ENCODE results near the gene SLC49A3. TPM values are rescaled to one million over a fixed set of nuclear protein-coding genes. Genes with fewer than 3 reads are reported as not detected.

Gene SLC49A3
- total RNA-seq, 1 experiment from 2014 or later, result 5.5 TPM

DNA sequence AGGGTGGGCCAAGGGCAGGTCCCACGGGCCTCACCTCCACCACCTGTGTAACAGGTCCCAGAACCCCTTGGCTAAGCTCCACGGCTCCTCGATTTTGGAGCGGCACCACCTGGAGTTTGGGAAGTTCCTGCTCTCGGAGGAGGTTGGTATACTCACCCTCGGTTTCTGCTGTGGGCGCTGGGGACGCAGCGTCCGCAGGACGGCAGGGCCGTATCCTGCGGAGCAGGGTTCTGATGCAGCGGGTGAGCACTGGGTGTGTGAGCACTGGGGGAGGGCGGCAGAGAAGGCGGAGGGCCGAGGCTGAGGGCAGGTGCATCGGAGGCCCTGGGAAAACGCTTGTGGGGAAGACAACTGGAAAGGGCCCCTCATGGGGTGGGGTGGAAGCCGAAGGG lies 25.9 kb downstream of the SLC49A3 start:
- Histone ChIP-seq H3K4me3 (replicated peaks in 1 of 2; ENCODE audit: low read depth in 1 of 2, low read length in 2 of 2) (no peak overlapping the region), H3K4me2 (ENCODE audit: low read length) (no peak overlapping the region), H3K27me3 (ENCODE audit: insufficient read depth, low read length) (no peaks in the 10 kb centered on the region), H3K9me3 (ENCODE audit: control insufficient read depth in 1 of 2, insufficient read depth in 1 of 2, low read depth in 1 of 2, low read length in 2 of 2) (no peaks in the 10 kb centered on the region), H4K20me1 (ENCODE audit: insufficient read depth) (no peaks in the 10 kb centered on the region), H3K4me1 (ENCODE audit: control insufficient read depth in 1 of 2, insufficient read depth in 2 of 2, low read length in 2 of 2) (no peaks in the 10 kb centered on the region), H3K9me2 (ENCODE audit: insufficient read depth) (no peaks in the 10 kb centered on the region), H3K36me3 (ENCODE audit: control insufficient read depth in 1 of 2, insufficient read depth in 2 of 2, low read length in 2 of 2) (no peaks in the 10 kb centered on the region), H3K79me2 (ENCODE audit: insufficient read depth, low read length) (no peaks in the 10 kb centered on the region), H3K27ac (ENCODE audit: low read depth, low read length) (no peak overlapping the region), H2AFZ (ENCODE audit: low read depth, low read length, poor library complexity, severe bottlenecking) (no peak overlapping the region), H3K9ac (ENCODE audit: low read length) (no peak overlapping the region)
- RAD21 ChIA-PET (ENCODE audit: low non-redundant PET in 1 of 2, low total read pairs in 2 of 2, uncharacterized antibody in 2 of 2, unreplicated experiment in 2 of 2), result no interaction called here
- DNase-seq (ENCODE audit: low read depth, low spot score), result no peak
- TF ChIP-seq, protein P1, sequence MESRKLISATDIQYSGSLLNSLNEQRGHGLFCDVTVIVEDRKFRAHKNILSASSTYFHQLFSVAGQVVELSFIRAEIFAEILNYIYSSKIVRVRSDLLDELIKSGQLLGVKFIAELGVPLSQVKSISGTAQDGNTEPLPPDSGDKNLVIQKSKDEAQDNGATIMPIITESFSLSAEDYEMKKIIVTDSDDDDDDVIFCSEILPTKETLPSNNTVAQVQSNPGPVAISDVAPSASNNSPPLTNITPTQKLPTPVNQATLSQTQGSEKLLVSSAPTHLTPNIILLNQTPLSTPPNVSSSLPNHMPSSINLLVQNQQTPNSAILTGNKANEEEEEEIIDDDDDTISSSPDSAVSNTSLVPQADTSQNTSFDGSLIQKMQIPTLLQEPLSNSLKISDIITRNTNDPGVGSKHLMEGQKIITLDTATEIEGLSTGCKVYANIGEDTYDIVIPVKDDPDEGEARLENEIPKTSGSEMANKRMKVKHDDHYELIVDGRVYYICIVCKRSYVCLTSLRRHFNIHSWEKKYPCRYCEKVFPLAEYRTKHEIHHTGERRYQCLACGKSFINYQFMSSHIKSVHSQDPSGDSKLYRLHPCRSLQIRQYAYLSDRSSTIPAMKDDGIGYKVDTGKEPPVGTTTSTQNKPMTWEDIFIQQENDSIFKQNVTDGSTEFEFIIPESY (IDR thresholded peaks at IDR 0.05; ENCODE audit: extremely low read depth, insufficient replicate concordance, low read length), result no peak
- TF ChIP-seq EZH2 (IDR thresholded peaks at IDR 0.05) (no peak), EZH2phosphoT487 (IDR thresholded peaks at IDR 0.05; ENCODE audit: borderline replicate concordance) (no peak), CEBPB (IDR thresholded peaks at IDR 0.05; ENCODE audit: low read depth) (no peak), FOSL1 (IDR thresholded peaks at IDR 0.05; ENCODE audit: low read depth) (no peak), JUND (IDR thresholded peaks at IDR 0.05) (no peak), SP1 (IDR thresholded peaks at IDR 0.05; ENCODE audit: low read depth) (no peak), RAD21 (IDR thresholded peaks at IDR 0.05; ENCODE audit: low read depth) (no peak), ZNF274 (IDR thresholded peaks at IDR 0.05; ENCODE audit: low read depth, low read length) (no peak), EGR1 (IDR thresholded peaks at IDR 0.05; ENCODE audit: low read depth) (no peak)
- TF ChIP-seq, protein P2, sequence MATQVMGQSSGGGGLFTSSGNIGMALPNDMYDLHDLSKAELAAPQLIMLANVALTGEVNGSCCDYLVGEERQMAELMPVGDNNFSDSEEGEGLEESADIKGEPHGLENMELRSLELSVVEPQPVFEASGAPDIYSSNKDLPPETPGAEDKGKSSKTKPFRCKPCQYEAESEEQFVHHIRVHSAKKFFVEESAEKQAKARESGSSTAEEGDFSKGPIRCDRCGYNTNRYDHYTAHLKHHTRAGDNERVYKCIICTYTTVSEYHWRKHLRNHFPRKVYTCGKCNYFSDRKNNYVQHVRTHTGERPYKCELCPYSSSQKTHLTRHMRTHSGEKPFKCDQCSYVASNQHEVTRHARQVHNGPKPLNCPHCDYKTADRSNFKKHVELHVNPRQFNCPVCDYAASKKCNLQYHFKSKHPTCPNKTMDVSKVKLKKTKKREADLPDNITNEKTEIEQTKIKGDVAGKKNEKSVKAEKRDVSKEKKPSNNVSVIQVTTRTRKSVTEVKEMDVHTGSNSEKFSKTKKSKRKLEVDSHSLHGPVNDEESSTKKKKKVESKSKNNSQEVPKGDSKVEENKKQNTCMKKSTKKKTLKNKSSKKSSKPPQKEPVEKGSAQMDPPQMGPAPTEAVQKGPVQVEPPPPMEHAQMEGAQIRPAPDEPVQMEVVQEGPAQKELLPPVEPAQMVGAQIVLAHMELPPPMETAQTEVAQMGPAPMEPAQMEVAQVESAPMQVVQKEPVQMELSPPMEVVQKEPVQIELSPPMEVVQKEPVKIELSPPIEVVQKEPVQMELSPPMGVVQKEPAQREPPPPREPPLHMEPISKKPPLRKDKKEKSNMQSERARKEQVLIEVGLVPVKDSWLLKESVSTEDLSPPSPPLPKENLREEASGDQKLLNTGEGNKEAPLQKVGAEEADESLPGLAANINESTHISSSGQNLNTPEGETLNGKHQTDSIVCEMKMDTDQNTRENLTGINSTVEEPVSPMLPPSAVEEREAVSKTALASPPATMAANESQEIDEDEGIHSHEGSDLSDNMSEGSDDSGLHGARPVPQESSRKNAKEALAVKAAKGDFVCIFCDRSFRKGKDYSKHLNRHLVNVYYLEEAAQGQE (IDR thresholded peaks at IDR 0.05; ENCODE audit: low read depth), result no peak
- TF ChIP-seq, protein P3, sequence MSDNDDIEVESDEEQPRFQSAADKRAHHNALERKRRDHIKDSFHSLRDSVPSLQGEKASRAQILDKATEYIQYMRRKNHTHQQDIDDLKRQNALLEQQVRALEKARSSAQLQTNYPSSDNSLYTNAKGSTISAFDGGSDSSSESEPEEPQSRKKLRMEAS (IDR thresholded peaks at IDR 0.05), result no peak
- POLR2A ChIA-PET, result no interaction called here
- CTCF ChIA-PET, result no interaction called here
- ATAC-seq, result no peak
- intact Hi-C loops (cut with micrococcal nuclease), result no loop called here
- BruUV-seq (replicated peaks), result no TSS peak

Data from HCT116 (cell line).